ENCODE measurements around the gene ARHGAP6.

ARHGAP6 gene

DNA sequence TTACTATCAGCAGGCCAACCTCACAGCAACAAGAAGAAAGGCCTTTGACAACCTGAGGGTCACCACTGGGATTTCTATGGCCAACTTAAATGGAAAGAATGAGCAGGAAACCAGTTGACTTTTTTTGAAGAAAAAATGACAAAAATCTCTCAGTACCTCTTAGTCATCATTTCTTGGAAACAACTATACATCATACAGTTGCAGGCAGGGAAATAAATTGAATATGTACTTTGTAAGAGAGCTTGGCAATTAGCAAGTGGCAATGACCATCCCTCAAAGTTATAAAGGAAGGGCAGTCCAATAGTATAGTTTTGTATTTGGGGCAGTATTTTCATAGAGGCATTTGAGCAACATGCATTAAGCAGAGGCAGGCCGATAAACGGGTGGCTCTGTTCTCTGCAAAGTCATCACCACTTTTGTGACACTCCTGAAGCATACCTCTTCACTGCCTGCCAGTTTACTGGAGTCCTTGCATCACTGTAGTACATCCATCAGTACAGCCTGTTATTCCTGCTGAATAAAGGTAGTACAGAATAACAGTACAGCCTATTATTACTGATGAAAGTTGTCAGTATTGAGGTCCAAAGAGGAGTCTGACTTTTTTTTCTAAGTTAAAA lies 455.8 kb downstream of the ARHGAP6 start:
- no peak for DNase-seq

DNA sequence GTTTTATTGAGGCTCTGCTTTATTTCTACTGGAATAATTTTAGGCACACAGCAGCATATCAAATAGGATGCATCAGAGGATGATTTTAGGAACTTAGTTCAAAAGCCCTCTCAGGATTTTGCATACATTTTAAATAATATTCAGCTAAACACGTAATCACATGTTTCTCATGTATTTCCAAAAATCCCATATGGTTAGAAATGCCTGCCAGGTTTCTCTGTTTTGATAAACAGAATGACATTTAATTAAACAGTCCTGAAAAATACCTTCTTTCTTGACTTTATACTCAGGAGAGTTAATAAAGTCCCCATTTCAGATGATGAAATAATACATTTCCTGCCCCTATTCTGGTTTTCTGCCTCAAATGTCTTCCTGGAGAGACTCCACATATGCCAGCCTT lies 459.0 kb downstream of the ARHGAP6 start:
- DNase-seq = no peak

GRCh38 chrX:11205796-11206195 lies 459.9 kb downstream of the ARHGAP6 start:
- DNase-seq = no peak

DNA sequence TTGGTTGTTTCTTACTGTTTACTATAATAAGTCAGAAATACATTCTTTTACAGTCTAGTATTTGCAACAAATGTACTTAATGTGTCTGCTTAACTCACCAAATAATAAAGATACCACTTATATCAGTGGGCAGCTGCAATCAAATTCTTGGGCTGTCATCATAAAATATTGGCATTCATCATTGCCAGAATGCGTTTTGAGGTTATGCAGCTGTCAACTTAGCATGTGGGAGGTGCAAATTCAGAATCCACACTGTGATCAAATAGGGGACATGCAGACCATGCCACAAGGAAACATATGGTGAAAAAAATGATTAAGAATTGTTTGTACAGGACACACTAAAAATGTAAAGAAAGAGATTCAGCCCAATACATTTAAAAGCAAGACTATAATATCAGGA lies 468.0 kb downstream of the ARHGAP6 start:
- DNase-seq = no peak

GRCh38 chrX:11196476-11196875 lies 469.2 kb downstream of the ARHGAP6 start:
- DNase-seq = no peak

DNA sequence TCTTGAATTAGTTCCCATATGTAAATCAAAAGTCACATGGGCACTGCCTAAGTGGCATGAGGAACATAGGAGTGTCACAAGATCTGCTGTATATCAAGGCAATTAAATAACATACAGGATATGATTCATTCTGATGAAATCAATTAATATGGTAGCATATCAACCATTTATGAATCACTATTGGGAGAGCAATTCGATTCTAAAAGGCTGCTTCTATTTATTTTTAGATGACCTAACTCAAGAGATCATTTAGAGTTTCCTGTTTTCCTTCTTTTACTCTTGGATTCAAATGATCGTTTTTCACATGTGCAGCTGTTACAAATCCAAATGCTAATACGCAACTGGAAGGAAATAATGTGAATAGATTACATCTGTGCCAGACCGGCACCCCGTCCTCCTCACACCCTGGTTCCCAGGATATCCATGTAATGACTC lies 472.7 kb downstream of the ARHGAP6 start:
- peak; percentile 0 to 2 for DNase-seq

DNA sequence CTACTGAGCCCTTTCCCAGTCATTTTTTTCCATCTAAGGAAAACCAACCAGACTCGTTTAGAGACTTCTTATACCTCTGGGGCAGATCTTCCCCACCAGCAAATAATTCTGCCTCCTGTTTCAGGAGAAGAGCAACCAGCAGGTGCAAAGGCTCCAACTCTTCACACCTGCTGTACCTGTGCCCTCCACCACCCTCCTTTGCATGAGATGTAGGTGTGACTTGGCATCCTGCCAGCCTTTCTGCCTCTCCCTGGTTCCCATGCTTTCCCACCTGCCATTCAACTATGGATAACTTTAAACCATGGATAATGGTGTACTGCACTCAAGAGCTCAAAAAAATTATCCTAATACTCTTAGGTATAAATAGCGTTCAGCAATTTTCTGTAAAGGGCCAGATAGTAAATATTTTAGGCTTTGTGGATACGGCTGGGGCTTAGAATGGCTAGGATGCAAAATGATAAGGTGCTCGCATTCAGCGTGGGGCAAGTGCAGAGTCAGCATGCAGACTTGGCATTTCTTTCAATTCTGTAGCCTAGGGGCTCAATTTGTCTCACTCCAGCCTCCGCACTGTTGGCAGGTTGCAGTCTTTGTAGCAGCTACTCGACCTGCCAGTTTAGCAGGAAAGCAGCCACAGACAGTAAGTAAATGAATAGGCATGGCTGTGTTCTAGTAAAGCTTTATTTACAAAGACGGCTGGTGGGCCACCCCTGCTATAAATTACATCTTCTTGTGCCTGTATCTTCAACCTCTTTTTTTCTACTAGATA lies 474.8 kb downstream of the ARHGAP6 start:
- DNase-seq = no peak

GRCh38 chrX:11189097-11189496 lies 476.6 kb downstream of the ARHGAP6 start:
- no peak for DNase-seq

DNA sequence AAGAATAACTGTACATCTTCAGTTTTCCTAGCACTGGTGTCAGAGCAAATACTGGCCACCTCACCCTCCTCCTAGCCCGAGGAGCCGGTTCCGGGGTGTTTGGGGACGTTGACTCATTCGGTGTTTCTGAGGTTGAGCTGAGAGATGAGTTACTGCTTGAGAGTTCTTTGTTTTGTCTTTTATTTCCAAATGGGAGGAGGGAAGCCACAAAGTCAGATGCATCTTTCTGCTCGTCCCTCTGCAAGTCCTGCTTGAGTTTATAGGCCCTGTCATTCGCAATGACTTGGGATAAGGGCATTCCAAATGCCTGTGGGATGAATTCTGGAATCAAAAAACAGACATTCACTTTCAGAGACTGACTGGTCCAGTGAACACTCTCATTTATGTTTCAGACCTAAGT lies 477.1 kb downstream of the ARHGAP6 start:
- DNase-seq = no peak

- no peak for DNase-seq
These were observed 478.7 kb downstream of the ARHGAP6 start for GRCh38 chrX:11187001-11187400.

DNA sequence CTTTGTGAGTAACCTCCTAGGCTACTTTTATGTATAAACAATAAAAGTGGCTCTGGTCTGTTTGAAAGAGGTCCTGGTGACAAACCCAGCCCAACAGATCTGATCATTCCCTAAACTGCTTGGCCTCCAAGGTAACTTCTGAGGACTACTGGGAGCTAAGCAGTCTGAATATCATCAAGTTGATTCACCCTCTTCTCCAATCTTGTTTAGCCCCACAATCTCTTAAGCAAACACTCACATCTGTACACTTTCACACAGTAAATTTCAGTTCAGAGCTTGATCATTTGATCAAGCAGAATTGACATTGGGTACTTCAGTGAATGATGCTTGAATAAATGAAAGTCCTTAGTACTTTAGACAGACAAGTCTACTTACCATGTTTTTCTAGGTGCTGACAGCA lies 479.9 kb downstream of the ARHGAP6 start:
- no peak for DNase-seq

- DNase-seq = no peak
These were observed 485.1 kb downstream of the ARHGAP6 start for GRCh38 chrX:11180571-11180970.

GRCh38 chrX:11172415-11172814 lies 493.3 kb downstream of the ARHGAP6 start:
- no peak for DNase-seq

DNA sequence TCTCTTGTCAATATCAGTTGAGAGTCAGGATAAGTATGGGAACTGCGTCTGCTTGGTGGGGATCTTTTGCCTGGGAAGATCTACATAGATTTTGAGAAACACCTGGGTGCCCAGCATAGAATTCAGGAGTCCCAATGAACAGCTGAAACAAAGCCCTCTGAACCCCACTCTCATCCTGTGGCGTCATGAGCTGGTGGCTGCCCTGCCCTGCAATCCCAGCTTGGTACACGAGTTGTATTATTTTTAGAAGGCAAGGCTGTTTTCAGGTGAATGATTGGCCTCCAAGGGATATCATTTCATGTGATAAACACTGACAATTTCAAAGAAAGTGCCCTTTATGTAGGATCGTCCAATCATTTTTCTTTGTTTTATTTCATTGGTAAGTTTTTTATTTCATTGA lies 493.8 kb downstream of the ARHGAP6 start:
- no peak for DNase-seq

DNA sequence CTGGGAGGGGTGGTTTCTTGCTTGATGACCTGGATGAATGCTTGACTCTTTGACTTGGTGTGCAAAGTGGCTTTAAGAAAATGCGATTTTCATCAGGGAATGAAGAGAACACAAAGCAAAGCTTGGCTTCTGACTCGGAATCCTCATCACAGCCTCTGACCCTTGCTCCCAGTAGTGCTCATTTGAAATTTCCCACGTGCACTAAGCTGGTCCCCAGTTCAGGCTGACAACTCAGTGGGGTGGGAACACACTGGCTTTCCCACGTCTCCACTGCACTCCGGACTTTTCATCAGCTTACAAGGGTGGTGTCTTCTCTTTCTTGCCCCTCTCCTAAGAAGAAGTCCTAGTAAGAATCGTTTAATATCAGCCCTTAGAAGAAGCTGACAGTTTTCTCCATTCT lies 501.3 kb downstream of the ARHGAP6 start:
- no peak for DNase-seq

GRCh38 chrX:11159149-11159548 lies 506.6 kb downstream of the ARHGAP6 start:
- no peak for DNase-seq

- DNase-seq = no peak
These were observed 513.7 kb downstream of the ARHGAP6 start for GRCh38 chrX:11151799-11152559.

DNA sequence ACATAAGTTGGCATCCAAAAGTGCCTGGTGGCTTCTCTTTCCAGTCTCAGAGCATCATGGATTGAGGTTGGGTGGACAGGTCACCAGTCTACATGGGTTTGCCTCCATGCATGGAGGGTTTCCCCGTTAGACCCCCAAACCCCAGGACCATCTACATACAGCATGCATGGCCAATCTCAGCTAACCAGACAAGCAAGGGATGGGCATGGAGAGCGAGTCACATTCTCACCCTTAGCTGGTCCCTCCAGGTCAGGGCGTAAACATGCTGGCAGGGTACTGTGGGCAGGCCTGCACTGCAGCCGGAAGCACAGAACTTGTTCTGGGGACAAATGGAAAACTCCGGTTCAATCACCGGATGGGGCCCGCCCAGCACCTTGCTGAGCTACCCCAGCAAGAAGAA lies 517.3 kb downstream of the ARHGAP6 start:
- DNase-seq = no peak

DNA sequence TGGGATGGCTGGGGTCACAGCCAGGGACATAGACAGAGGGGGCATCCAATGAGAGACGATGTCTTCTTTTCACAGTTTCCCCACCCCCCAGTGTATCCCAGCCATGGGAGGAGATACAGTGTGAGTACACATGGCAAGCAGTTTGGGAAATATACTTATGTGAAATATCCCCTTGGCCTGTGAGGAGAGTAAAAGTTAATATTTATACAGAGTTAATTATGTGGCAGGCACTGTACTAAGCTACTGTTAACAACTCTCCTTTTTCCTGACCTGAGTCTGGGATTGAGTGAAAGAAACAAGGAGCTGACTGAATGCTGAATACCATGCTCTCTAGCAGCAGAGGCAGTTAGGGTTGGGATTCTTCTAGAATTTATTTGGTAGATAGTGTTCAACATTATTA lies 519.3 kb downstream of the ARHGAP6 start:
- no peak for DNase-seq

GRCh38 chrX:11143931-11144678 lies 521.6 kb downstream of the ARHGAP6 start:
- peak; percentile 49 to 85 for DNase-seq

DNA sequence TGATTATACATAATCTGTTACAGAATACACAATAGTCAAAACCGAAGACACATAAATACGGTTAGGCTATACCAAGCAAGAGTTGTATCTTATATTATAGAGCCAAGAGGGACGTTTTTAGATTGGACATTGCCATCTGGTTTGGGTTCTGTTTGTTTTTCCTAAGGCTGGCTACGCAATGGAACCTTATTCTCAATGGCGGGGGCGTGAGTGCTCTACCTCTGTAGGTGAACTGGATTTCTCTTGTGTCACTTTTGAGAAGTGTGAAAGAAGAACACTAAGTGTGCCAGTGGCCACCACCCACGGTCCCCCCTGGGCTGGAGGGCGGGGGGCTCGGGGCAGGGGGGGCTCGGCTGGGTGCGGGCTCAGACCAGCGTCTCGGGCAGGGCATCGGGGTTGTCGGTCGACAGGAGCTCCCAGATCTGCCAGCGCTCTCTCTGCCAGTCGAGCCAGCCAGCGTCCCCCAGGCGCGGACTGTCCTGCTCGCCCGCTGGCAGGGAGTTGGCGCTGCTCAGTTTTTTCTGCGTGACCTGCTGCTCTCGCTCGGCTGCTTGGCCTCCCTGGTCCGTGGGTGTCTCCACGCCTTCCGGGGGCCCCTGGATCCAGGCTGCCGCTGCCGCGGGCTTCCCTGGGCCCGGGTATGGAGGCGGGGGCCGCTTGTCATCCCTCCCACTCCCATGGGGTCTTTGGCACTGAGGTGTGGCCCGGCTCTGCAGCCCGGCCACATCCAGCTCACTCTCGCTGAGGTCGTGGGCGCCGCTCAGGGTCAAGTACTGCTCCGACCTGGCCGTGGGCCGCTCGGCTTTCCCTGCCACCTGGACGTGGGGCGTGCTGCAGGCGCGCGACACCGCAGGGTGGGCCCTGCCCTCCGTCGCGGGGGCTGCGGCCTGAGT lies 527.0 kb downstream of the ARHGAP6 start:
- DNase-seq = no peak

DNA sequence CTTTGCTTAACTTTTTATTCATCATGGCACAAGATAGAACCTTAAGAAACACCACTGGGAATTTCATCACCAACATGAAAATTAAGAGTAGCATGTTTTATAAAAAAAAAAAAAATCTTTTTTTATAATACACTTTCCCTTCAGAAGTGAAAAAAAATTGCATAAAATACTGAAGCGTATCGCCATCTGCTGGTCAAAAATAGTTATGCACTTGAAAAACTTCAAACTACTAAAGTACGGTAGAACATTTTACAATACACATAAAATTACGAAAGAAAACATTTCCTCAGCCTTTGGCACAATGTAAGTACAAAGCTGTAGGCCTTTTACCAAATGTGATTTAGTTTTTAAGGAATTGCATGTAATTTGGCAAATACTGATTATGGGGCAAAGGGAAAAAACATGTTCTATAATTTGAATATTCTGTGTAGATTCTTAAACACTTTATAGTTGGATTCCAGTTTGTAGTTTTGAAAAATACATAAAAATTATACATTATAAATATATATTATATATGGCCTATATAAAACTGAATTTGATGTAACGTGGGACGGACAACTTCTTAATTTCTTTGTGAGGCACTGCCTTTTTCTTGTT lies 528.1 kb downstream of the ARHGAP6 start:
- peak; percentile 18 to 82 for DNase-seq

All from inflammatory macrophage treated with lipopolysaccharide for 1 hour (primary cell).